ENCODE data around the gene CYB561A3. TPM values are rescaled to one million over a fixed set of nuclear protein-coding genes. Genes with fewer than 3 reads are reported as not detected.

Gene CYB561A3
- total RNA-seq, 2 donors from 2014 or later = 64.2 to 88.5 TPM

DNA sequence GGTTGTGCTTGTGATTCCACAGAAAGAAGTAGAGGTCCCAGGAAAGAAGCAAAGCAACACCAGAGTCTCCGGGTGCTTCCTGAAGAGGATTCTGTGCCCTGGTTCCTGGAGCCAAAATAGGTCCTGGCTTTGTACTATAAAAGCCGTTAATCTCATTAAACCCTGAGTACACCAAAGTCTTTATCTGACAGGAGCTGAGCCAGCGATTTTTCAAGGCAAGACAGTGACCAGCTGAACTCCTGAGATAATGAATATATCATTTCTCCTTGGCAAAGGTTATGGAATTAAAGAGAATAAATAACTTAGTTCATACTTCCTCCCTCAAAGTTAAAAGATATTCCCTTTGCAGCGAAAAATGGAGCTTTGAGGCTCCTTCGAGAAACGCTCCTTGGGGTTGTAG, 5.7 kb upstream of the CYB561A3 start:
- Histone ChIP-seq H3K9me3 (no peaks in the 10 kb centered on the region), H3K27ac (no peak overlapping the region), H3K27me3 (no peaks in the 10 kb centered on the region), H3K36me3 (peaks cover 19% of the 10 kb centered on the region), H3K4me3 (no peak overlapping the region), H3K4me1 (no peaks in the 10 kb centered on the region), H3K9ac (ENCODE audit: low read depth in 2 of 2, low read length in 2 of 2) (no peak overlapping the region)
- TF ChIP-seq CTCF (IDR thresholded peaks at IDR 0.05) = no peak
- intact Hi-C loops (cut with DNase I) = no loop called here
- no peak for DNase-seq

DNA sequence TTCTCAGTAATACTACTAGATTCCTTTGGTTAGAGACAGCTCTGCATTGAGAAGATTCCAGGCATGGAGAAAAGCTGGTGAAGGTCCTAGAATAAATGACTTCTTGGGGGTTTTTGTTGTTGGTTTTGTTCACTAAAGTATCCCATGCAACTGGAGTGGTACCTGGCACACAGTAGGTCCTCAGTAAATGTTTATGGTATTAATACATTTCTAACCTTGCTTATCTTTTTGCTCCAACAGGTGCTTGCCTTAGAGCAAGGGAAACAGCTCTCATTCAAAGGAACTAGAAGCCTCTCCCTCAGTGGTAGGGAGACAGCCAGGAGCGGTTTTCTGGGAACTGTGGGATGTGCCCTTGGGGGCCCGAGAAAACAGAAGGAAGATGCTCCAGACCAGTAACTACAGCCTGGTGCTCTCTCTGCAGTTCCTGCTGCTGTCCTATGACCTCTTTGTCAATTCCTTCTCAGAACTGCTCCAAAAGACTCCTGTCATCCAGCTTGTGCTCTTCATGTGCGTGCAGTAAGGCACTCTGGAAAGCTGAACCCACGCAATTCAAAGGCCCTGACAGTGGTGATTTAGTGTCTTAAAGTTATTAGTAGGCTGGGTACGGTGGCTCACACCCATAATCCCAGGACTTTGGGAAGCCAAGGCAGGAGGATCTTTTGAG, 2.5 kb upstream of the CYB561A3 start:
- no peaks in the 10 kb centered on the region for H3K27me3 ChIP-seq
- H3K9ac ChIP-seq (ENCODE audit: low read depth in 2 of 2, low read length in 2 of 2) = no peak overlapping the region
- peaks cover under 1% of the 10 kb centered on the region for H3K4me1 ChIP-seq
- DNase-seq = no peak
- intact Hi-C loops (cut with DNase I) = no loop called here
- H3K4me3 ChIP-seq = no peak overlapping the region
- no peaks in the 10 kb centered on the region for H3K9me3 ChIP-seq
- H3K27ac ChIP-seq = no peak overlapping the region
- peaks cover 19% of the 10 kb centered on the region for H3K36me3 ChIP-seq
- no peak for TF ChIP-seq CTCF (IDR thresholded peaks at IDR 0.05)

DNA sequence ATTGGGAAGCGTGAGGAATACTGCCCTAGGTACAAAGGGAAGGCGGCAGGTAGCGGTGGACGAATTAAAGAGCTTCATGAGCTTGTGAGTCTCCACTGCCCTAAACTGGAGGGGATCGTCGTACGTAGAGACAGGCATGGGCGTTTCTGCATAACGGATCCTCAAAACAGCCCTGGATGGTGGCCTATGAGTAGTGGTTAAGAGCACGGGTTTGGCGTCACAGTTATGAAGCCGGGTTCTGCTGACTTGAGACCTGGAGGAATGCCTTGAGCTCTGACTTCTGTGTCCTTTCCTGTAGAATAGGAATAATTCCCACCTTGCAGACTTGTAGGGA, 827 bp upstream of the CYB561A3 start:
- peak; percentile 32 for DNase-seq
- Histone ChIP-seq H3K4me1 (peaks cover 7% of the 10 kb centered on the region), H3K4me3 (peak overlapping the region; percentile 67), H3K27ac (peak overlapping the region; percentile 98), H3K9me3 (no peaks in the 10 kb centered on the region), H3K9ac (ENCODE audit: low read depth in 2 of 2, low read length in 2 of 2) (peak overlapping the region; percentile 96 to 100), H3K36me3 (peaks cover 16% of the 10 kb centered on the region), H3K27me3 (no peaks in the 10 kb centered on the region)
- no peak for TF ChIP-seq CTCF (IDR thresholded peaks at IDR 0.05)
- intact Hi-C loops (cut with DNase I) = no loop called here

- Histone ChIP-seq H3K9me3 (no peaks in the 10 kb centered on the region), H3K27ac (peak overlapping the region; percentile 98), H3K36me3 (peaks cover 12% of the 10 kb centered on the region), H3K9ac (ENCODE audit: low read depth in 2 of 2, low read length in 2 of 2) (peak overlapping the region; percentile 94 to 100), H3K27me3 (no peaks in the 10 kb centered on the region), H3K4me1 (peaks cover 7% of the 10 kb centered on the region), H3K4me3 (peak overlapping the region; percentile 67)
- no peak for DNase-seq
- TF ChIP-seq CTCF (IDR thresholded peaks at IDR 0.05) = no peak
- intact Hi-C loops (cut with DNase I) = no loop called here
Observed at GRCh38 chr11:61361237-61361740, 393 bp downstream of the CYB561A3 start.

GRCh38 chr11:61359516-61359915, 2.2 kb downstream of the CYB561A3 start:
- peak; percentile 69 for DNase-seq

More at GRCh38 chr11:61359516-61359915, 2.2 kb downstream of the CYB561A3 start:
- Histone ChIP-seq H3K36me3 (peaks cover 2% of the 10 kb centered on the region), H3K27me3 (no peaks in the 10 kb centered on the region), H3K9ac (ENCODE audit: low read depth in 2 of 2, low read length in 2 of 2) (peak overlapping the region in 1 of 2 donors; percentile 27), H3K4me1 (peaks cover 7% of the 10 kb centered on the region), H3K27ac (peak overlapping the region; percentile 67), H3K9me3 (no peaks in the 10 kb centered on the region), H3K4me3 (no peak overlapping the region)
- no peak for TF ChIP-seq CTCF (IDR thresholded peaks at IDR 0.05)
- intact Hi-C loops (cut with DNase I) = no loop called here

Measured in colonic mucosa (tissue), 4 donors.